Fibroblast of villous mesenchyme (primary cell): ENCODE data around the gene MTREX. TPM values are rescaled to one million over a fixed set of nuclear protein-coding genes. Genes with fewer than 3 reads are reported as not detected.

ENCODE experiments used
- DNase-seq: peaks from one replicate; pipeline ENCODE4 v3.0.0-alpha.2; 2010; ENCODE audit warnings: low read depth
- H3K4me3 ChIP-seq: 2 replicates; pipeline ENCODE4 v1.5.1; 2011; ENCODE audit warnings: low read depth, mild to moderate bottlenecking, low read length
- CTCF ChIP-seq: IDR thresholded peaks from 2 replicates; pipeline ENCODE4 v1.5.1; 2012; ENCODE audit warnings: low read depth, mild to moderate bottlenecking, low read length; ENCODE audit not compliant: insufficient read depth
- total RNA-seq: library from RNA; depleted of rRNA; stranded (reverse); fragments of >200 nt; gene quantifications from 2 replicates; pipeline ENCODE4 v1.2.3, GENCODE V29; 2012

MTREX gene
- total RNA-seq, 1 donor = 108 TPM

GRCh38 chr5:55324006-55324405 lies 16.2 kb downstream of the MTREX start:
- TF ChIP-seq CTCF = no peak
- no peak overlapping the region for H3K4me3 ChIP-seq
- no peak for DNase-seq

- TF ChIP-seq CTCF = peak; percentile 72
- DNase-seq = peak; percentile 68
- no peak overlapping the region for H3K4me3 ChIP-seq
These were observed 17.1 kb downstream of the MTREX start for GRCh38 chr5:55324815-55325418.

GRCh38 chr5:55325621-55326020 lies 17.8 kb downstream of the MTREX start:
- no peak for TF ChIP-seq CTCF
- no peak for DNase-seq
- no peak overlapping the region for H3K4me3 ChIP-seq

GRCh38 chr5:55327281-55327680 lies 19.5 kb downstream of the MTREX start:
- H3K4me3 ChIP-seq = no peak overlapping the region
- TF ChIP-seq CTCF = no peak
- DNase-seq = peak; percentile 69

- H3K4me3 ChIP-seq = no peak overlapping the region
- TF ChIP-seq CTCF = no peak
- DNase-seq = peak; percentile 26
These were observed 23.5 kb downstream of the MTREX start for GRCh38 chr5:55331321-55331720.

- no peak overlapping the region for H3K4me3 ChIP-seq
- no peak for DNase-seq
- TF ChIP-seq CTCF = no peak
These were observed 25.2 kb downstream of the MTREX start for GRCh38 chr5:55333017-55333416.

- DNase-seq = no peak
- no peak overlapping the region for H3K4me3 ChIP-seq
- no peak for TF ChIP-seq CTCF
These were observed 26.0 kb downstream of the MTREX start for GRCh38 chr5:55333811-55334210.
